Measurements from ENCODE around the gene SKI. TPM values are rescaled to one million over a fixed set of nuclear protein-coding genes. Genes with fewer than 3 reads are reported as not detected.

The SKI gene
- total and polyA plus RNA-seq, 2 of the 8 experiments (the other 6 are each of a cell fraction or from before 2014, with no cell fraction given), result 8.3 to 87.6 TPM

DNA sequence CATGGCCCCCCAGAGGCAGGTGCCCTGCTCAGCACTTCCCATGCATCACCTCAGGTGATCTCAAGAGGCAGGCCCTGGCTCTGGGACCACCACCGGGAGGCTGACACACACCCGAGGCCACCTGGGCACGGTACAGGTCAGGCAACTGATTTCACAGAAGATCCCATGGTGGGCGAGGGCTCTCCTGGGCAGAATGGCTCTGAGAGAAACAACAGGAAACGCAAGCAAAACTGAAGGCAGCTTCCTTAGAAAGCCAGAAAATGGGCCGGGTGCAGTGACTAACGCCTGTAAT lies 11.4 kb upstream of the SKI start:
- no peak overlapping the region for H3K4ac ChIP-seq (replicated peaks; ENCODE audit: insufficient read length, low read depth, low read length)
- CTCF ChIA-PET (ENCODE audit: partially characterized antibody), result interaction anchor here (1.0 to 2.6 kb wide), 3 partner anchors 9 to 165 kb away, joined by 3 to 12 read pairs (median 8); no protein-coding TSS in a partner anchor

More for the DNA sequence above, 11.4 kb upstream of the SKI start:
- Histone ChIP-seq H4K5ac (ENCODE audit: insufficient read length, low read depth, low read length) (no peak overlapping the region), H3K79me1 (ENCODE audit: low read depth, low read length) (no peaks in the 10 kb centered on the region), H3K36me3 (ENCODE audit: control insufficient read depth in 2 of 4, insufficient read depth in 4 of 4, low read length in 3 of 4) (no peaks in the 10 kb centered on the region), H3K14ac (ENCODE audit: insufficient read length) (no peak overlapping the region), H3K9me3 (ENCODE audit: insufficient read depth in 2 of 2, low read depth in 1 of 2, low read length in 1 of 2) (no peaks in the 10 kb centered on the region), H4K91ac (replicated peaks; ENCODE audit: insufficient read length, low read length) (no peak overlapping the region), H3K23me2 (ENCODE audit: low read depth, low read length) (peaks cover 3% of the 10 kb centered on the region; the same call in 1 of the 2 replicates), H4K20me1 (replicated peaks in 1 of 2; ENCODE audit: control insufficient read depth in 1 of 2, insufficient read depth in 2 of 2, low read length in 2 of 2) (no peaks in the 10 kb centered on the region), H3K4me1 (replicated peaks in 1 of 4; ENCODE audit: control insufficient read depth in 3 of 4, insufficient read depth in 4 of 4, low read length in 3 of 4) (peaks cover 0 to 16% (median 11%) of the 10 kb centered on the region in 4 experiments; a peak in 6 of 7 replicates), H2BK20ac (ENCODE audit: low read length) (no peak overlapping the region), H3K4me3 (ENCODE audit: extremely low read depth in 1 of 4, insufficient read depth in 2 of 4, low read depth in 3 of 4, low read length in 4 of 4) (no peak overlapping the region), H2BK12ac (ENCODE audit: low read depth, low read length) (0 out of 2 replicates have a peak overlapping the region, but pooled peaks have one; percentile 60), H3K56ac (replicated peaks; ENCODE audit: insufficient read length, low read depth, low read length) (no peak overlapping the region), H3K4me2 (ENCODE audit: insufficient read depth in 1 of 2, low read depth in 2 of 2, low read length in 2 of 2) (no peak overlapping the region), H2AK5ac (ENCODE audit: low read depth, low read length) (no peak overlapping the region), H3K9ac (replicated peaks in 1 of 4; ENCODE audit: extremely low read depth in 1 of 4, low read depth in 3 of 4, low read length in 3 of 4) (no peak overlapping the region), H3K79me2 (ENCODE audit: control insufficient read depth in 1 of 2, insufficient read depth in 2 of 2, low read length in 2 of 2) (no peaks in the 10 kb centered on the region), H3K27ac (ENCODE audit: low read depth, low read length) (no peak overlapping the region), H4K8ac (ENCODE audit: extremely low read depth, insufficient read depth, low read length) (peak overlapping the region; percentile 43; the same call in 1 of the 2 replicates), H2AFZ (ENCODE audit: low read length) (no peak overlapping the region), H2BK5ac (ENCODE audit: low read depth, low read length) (no peak overlapping the region), H2BK120ac (replicated peaks; ENCODE audit: low read depth, low read length) (no peak overlapping the region), H3K27me3 (replicated peaks in 1 of 4; ENCODE audit: control insufficient read depth in 3 of 4, extremely low read depth in 1 of 4, insufficient read depth in 3 of 4, low read length in 3 of 4) (no peaks in the 10 kb centered on the region), H3K23ac (ENCODE audit: insufficient read length) (no peak overlapping the region), H3K18ac (ENCODE audit: extremely low read depth, low read length) (no peak overlapping the region), H2BK15ac (ENCODE audit: low read length) (0 out of 2 replicates have a peak overlapping the region, but pooled peaks have one; percentile 81)
- POLR2A ChIA-PET (ENCODE audit: partially characterized antibody), result interaction anchor here (0.6 to 1.8 kb wide), 4 partner anchors 9 to 17 kb away, joined by 3 to 7 read pairs (median 5); no protein-coding TSS in a partner anchor
- FAIRE-seq (no peak), DNase-seq (ENCODE audit: low read depth in 1 of 2, low spot score in 2 of 2) (no peak)
- TF ChIP-seq SAP30 (IDR thresholded peaks at IDR 0.05; ENCODE audit: insufficient read depth, insufficient replicate concordance, low read length) (no peak), SUZ12 (IDR thresholded peaks at IDR 0.05; ENCODE audit: low read length) (no peak), CEBPB (IDR thresholded peaks at IDR 0.05; ENCODE audit: low read depth, low read length) (no peak), ZNF274 (IDR thresholded peaks at IDR 0.05; ENCODE audit: borderline replicate concordance, extremely low read depth, low read length) (no peak), SP1 (IDR thresholded peaks at IDR 0.05; ENCODE audit: low read depth, low read length) (no peak)
- 85% methylated on average over 7 of the region's 7 CpGs; no CpG with 5 or more reads in 1 of the 2 experiments for WGBS, 2 experiments (ENCODE audit: extremely low coverage in 1 of 2, insufficient coverage in 1 of 2, insufficient read length in 1 of 2, insufficient replicate concordance in 2 of 2, low coverage in 1 of 2, low lambda C conversion rate in 2 of 2, missing lambda C conversion rate in 1 of 2)

All from H1 (cell line).